NT2/D1 (cell line): ENCODE results near the gene UBE2J2.

Experiments used
- DNase-seq: peaks from one replicate; pipeline ENCODE4 v3.0.0-alpha.2; 2011; ENCODE audit warnings: low read depth, low spot score
- H3K27me3 ChIP-seq: 2 replicates; pipeline ENCODE4 v1.6.0; 2011; ENCODE audit warnings: mild to moderate bottlenecking; ENCODE audit not compliant: insufficient read length, insufficient read depth
- H3K36me3 ChIP-seq: 2 replicates; pipeline ENCODE4 v1.6.1; 2011; ENCODE audit warnings: mild to moderate bottlenecking, low read length, mixed read lengths; ENCODE audit not compliant: insufficient read depth, insufficient read length
- H3K4me1 ChIP-seq: 2 replicates; pipeline ENCODE4 v1.5.1; 2011; ENCODE audit not compliant: insufficient read depth, insufficient read length
- H3K4me3 ChIP-seq: 2 replicates; pipeline ENCODE4 v1.5.1; 2011; ENCODE audit warnings: low read depth; ENCODE audit not compliant: insufficient read length
- H3K9ac ChIP-seq: 2 replicates; pipeline ENCODE4 v1.6.0; 2011; ENCODE audit warnings: low read depth; ENCODE audit not compliant: insufficient read length
- H3K9me3 ChIP-seq: 2 replicates; pipeline ENCODE4 v1.5.1; 2011; ENCODE audit warnings: mild to moderate bottlenecking, low read length; ENCODE audit not compliant: insufficient read depth
- SUZ12 ChIP-seq: IDR thresholded peaks from 2 replicates; pipeline ENCODE4 v1.6.1; 2011; ENCODE audit not compliant: insufficient read length, insufficient read depth; ENCODE audit errors: extremely low read depth
- YY1 ChIP-seq: IDR thresholded peaks from 2 replicates; pipeline ENCODE4 v1.6.1; 2011; ENCODE audit not compliant: insufficient read length, insufficient read depth
- ZNF274 ChIP-seq: IDR thresholded peaks from 2 replicates; pipeline ENCODE4 v1.6.1; 2011; ENCODE audit warnings: mild to moderate bottlenecking, low read depth, low read length

Gene UBE2J2

GRCh38 chr1:1229770-1230169 lies 43.9 kb downstream of the UBE2J2 start:
- Histone ChIP-seq H3K9me3 (peaks cover 8% of the 10 kb centered on the region; the same call in 1 of the 2 replicates), H3K4me3 (no peak overlapping the region), H3K9ac (no peak overlapping the region), H3K4me1 (peaks cover 3% of the 10 kb centered on the region), H3K36me3 (peaks cover 73% of the 10 kb centered on the region), H3K27me3 (no peaks in the 10 kb centered on the region)
- DNase-seq: no peak
- TF ChIP-seq SUZ12: no peak
- no peak for TF ChIP-seq ZNF274
- no peak for TF ChIP-seq YY1

DNA sequence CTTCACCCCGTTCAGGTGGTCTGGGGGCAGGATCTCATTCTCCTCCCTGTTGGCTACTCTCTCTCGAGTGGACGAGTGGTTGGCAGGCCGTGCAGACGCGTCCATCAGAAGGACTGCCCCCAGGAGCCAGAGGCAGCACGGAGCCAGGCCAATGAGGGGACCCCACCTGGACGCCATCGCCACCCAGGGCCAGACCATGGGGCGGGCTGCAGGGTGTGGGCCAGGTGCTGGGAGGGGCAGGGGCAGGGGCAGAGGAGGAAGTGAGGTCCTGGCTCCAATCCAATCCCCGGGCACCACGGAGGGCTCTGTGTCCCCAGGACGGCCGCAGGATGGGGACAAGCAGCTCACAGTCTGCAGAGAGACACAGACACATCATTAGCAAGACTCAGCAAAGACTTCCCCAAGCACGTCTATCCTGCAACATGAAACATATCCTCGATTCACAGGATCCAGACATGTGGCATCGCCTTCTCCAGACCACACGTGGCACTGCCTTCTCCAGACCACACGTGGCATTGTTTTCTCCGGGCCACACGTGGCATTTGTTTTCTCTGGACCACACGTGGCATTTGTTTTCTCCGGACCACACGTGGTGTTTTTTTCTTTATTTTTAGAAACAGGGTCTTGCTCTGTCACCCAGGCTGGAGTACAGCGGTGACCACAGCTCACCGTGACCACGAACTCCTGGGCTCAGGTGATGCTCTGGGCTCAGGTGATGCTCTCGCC lies 44.9 kb downstream of the UBE2J2 start:
- Histone ChIP-seq H3K9ac (no peak overlapping the region), H3K36me3 (peaks cover 66% of the 10 kb centered on the region)

DNA sequence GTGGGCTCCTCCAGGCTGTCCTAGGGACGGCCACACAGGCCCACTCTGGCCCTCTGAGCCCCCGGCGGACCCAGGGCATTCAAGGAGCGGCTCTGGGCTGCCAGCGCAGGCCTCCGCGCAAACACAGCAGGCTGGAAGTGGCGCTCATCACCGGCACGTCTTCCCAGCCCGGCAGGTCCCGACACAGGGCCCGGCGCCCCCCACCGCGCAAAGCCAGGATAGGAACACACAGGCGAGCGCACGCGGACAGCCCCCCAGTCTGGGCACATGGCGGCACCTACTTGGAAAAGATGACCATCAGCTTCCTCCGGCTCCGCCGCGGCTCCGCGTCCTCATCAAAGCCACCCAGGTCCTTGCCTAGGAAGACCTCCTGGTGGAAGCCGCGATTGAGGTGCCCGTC lies 45.5 kb downstream of the UBE2J2 start:
- H3K27me3 ChIP-seq: no peaks in the 10 kb centered on the region
- H3K36me3 ChIP-seq: peaks cover 65% of the 10 kb centered on the region
- H3K4me1 ChIP-seq: peaks cover 2% of the 10 kb centered on the region
- H3K9ac ChIP-seq: no peak overlapping the region
- H3K4me3 ChIP-seq: no peak overlapping the region
- peaks cover 8% of the 10 kb centered on the region; the same call in 1 of the 2 replicates for H3K9me3 ChIP-seq
- TF ChIP-seq ZNF274: no peak
- no peak for TF ChIP-seq YY1
- TF ChIP-seq SUZ12: no peak
- DNase-seq: no peak

More for the DNA sequence above, 44.9 kb downstream of the UBE2J2 start:
- Histone ChIP-seq H3K9me3 (peaks cover 8% of the 10 kb centered on the region; the same call in 1 of the 2 replicates), H3K4me1 (peaks cover 3% of the 10 kb centered on the region), H3K27me3 (no peaks in the 10 kb centered on the region), H3K4me3 (no peak overlapping the region)
- no peak for TF ChIP-seq SUZ12
- no peak for TF ChIP-seq ZNF274
- TF ChIP-seq YY1: no peak
- no peak for DNase-seq

- H3K4me3 ChIP-seq: no peak overlapping the region
- H3K27me3 ChIP-seq: no peaks in the 10 kb centered on the region
- no peaks in the 10 kb centered on the region for H3K9me3 ChIP-seq
- no peak overlapping the region for H3K9ac ChIP-seq
- H3K4me1 ChIP-seq: no peaks in the 10 kb centered on the region
- no peak for DNase-seq
- peaks cover 68% of the 10 kb centered on the region for H3K36me3 ChIP-seq
- TF ChIP-seq YY1 (no peak), SUZ12 (no peak), ZNF274 (no peak)
Measured at GRCh38 chr1:1227386-1227785, 46.3 kb downstream of the UBE2J2 start.

- H3K9ac ChIP-seq: no peak overlapping the region
- H3K4me3 ChIP-seq: no peak overlapping the region
- no peaks in the 10 kb centered on the region for H3K4me1 ChIP-seq
- H3K27me3 ChIP-seq: no peaks in the 10 kb centered on the region
- no peaks in the 10 kb centered on the region for H3K9me3 ChIP-seq
- no peak for DNase-seq
- peaks cover 73% of the 10 kb centered on the region for H3K36me3 ChIP-seq
- TF ChIP-seq YY1 (no peak), SUZ12 (no peak), ZNF274 (no peak)
Measured at GRCh38 chr1:1226566-1227362, 46.9 kb downstream of the UBE2J2 start.

DNA sequence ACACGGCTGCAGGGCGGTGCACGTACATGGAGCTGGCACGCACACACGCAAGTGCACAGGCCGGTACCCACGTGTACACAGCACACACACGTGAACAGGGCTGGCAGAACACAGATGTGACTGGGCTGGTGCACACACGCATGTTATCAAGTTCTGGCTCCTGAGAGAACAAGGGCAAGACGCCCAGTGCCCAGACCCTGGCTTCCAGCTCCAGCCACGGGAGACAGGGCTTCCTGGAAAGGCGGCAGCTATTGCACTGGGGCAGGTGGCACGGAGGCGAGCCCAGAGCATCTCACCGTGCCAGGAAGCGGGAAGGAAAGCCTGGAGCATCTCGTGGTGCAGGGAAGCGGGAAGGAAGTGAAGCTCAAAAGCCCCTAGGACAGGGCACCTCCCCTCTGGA lies 47.7 kb downstream of the UBE2J2 start:
- peaks cover 78% of the 10 kb centered on the region for H3K36me3 ChIP-seq
- no peaks in the 10 kb centered on the region for H3K9me3 ChIP-seq
- no peak overlapping the region for H3K9ac ChIP-seq
- no peaks in the 10 kb centered on the region for H3K4me1 ChIP-seq
- TF ChIP-seq SUZ12: no peak
- TF ChIP-seq ZNF274: no peak
- no peak for TF ChIP-seq YY1
- no peaks in the 10 kb centered on the region for H3K27me3 ChIP-seq
- no peak for DNase-seq
- no peak overlapping the region for H3K4me3 ChIP-seq

GRCh38 chr1:1225238-1225845 lies 48.3 kb downstream of the UBE2J2 start:
- no peaks in the 10 kb centered on the region for H3K27me3 ChIP-seq
- no peaks in the 10 kb centered on the region for H3K9me3 ChIP-seq
- DNase-seq: no peak
- H3K4me3 ChIP-seq: no peak overlapping the region
- no peak for TF ChIP-seq ZNF274
- TF ChIP-seq YY1: no peak
- no peak for TF ChIP-seq SUZ12
- peaks cover 83% of the 10 kb centered on the region for H3K36me3 ChIP-seq
- H3K4me1 ChIP-seq: no peaks in the 10 kb centered on the region
- no peak overlapping the region for H3K9ac ChIP-seq
